NCI-H524 (cell line): ENCODE results near the gene SMPD2.
"Not testable (repeated sequence)": the region's sequence is repeated elsewhere in the genome, so short reads cannot be mapped to it uniquely, and the experiment has no call there.

Source experiments
- DNase-seq, 2 experiments: peaks; one replicate each; lab custom pipeline; 2025; lab: John Stamatoyannopoulos, UW

SMPD2 gene

GRCh38 chr6:109460161-109460829, 19.8 kb downstream of the SMPD2 start:
- no peak for DNase-seq

GRCh38 chr6:109461205-109461604, 20.7 kb downstream of the SMPD2 start:
- not testable (repeated sequence) for DNase-seq

GRCh38 chr6:109461733-109462526, 21.4 kb downstream of the SMPD2 start:
- DNase-seq: no peak

- peak in 1 of 2 experiments; percentile 13 for DNase-seq
Measured at GRCh38 chr6:109465772-109466171, 25.2 kb downstream of the SMPD2 start.

- no peak for DNase-seq
Measured at GRCh38 chr6:109466212-109466923, 25.8 kb downstream of the SMPD2 start.

- no peak for DNase-seq
Measured at GRCh38 chr6:109467696-109468095, 27.2 kb downstream of the SMPD2 start.

GRCh38 chr6:109469591-109470189, 29.2 kb downstream of the SMPD2 start:
- DNase-seq: no peak

- no peak for DNase-seq
Measured at GRCh38 chr6:109471105-109471810, 30.7 kb downstream of the SMPD2 start.

- no peak for DNase-seq
Measured at GRCh38 chr6:109472132-109472995, 31.8 kb downstream of the SMPD2 start.

GRCh38 chr6:109473120-109473519, 32.6 kb downstream of the SMPD2 start:
- no peak for DNase-seq

- no peak for DNase-seq
Measured at GRCh38 chr6:109474995-109475394, 34.5 kb downstream of the SMPD2 start.

- DNase-seq: no peak
Measured at GRCh38 chr6:109475625-109476024, 35.1 kb downstream of the SMPD2 start.

- DNase-seq: no peak
Measured at GRCh38 chr6:109477184-109477583, 36.7 kb downstream of the SMPD2 start.

- no peak for DNase-seq
Measured at GRCh38 chr6:109477725-109478124, 37.2 kb downstream of the SMPD2 start.

- DNase-seq: no peak
Measured at GRCh38 chr6:109478222-109478805, 37.8 kb downstream of the SMPD2 start.

- no peak for DNase-seq
Measured at GRCh38 chr6:109478841-109479624, 38.5 kb downstream of the SMPD2 start.

GRCh38 chr6:109480993-109481480, 40.5 kb downstream of the SMPD2 start:
- DNase-seq: no peak

- DNase-seq: peak; percentile 66 to 87
Measured at GRCh38 chr6:109482905-109483734, 42.6 kb downstream of the SMPD2 start, which contains the start of gene ZBTB24. Gene ZBTB24 (minus strand): TSS chr6:109483219. CDS start chr6:109482026, 1,193 bp downstream.
